Stimulated activated CD4-positive, alpha-beta T cell treated with anti-CD3 and anti-CD28 coated beads, Interleukin-12 subunit alpha, Interleukin-12 subunit beta, amount 100 ng/mL, for 48 hours (primary cell): ENCODE measurements around the gene HDAC7.

Experiments
- DNase-seq, 3 donors: peaks; one replicate each; pipeline ENCODE4 v3.0.0-alpha.2; 2020; ENCODE audit warnings: low read depth in 2 of 3, low spot score in 1 of 3

Gene HDAC7

DNA sequence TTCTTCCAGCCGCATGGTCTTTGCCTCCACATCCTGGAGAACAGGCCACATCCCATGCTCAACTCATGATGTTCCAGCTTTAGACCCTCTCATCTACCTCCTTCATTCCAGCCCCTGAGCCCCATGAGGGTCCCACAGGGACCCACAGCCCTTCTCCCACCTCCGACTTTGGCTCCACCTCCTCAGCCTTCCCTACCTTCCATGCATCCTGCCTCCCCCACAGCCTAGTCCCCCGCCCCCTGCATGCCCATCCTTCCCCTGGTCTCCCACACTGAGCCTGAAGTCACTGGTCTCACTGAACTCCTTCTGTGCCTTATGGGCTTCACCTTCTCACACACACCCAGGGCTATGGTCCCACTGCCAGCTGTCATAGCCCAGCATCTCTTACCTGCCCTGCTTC is 70.8 kb downstream of the HDAC7 start:
- no peak for DNase-seq

DNA sequence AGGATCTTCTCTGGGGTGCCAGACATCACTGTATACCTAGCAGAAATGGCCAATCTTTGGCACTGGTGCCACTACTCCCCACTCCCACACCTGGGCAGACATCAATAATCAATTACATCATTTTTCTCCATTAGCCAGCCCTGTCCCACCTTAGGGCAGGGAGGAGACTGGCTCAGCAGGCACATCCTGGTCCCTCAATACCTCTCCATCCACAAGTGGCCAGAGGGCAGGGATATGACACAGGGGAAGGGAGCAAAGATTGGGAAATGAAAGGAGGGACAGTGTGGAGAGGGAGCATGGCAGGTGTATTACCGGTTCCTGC is 71.2 kb downstream of the HDAC7 start:
- no peak for DNase-seq

DNA sequence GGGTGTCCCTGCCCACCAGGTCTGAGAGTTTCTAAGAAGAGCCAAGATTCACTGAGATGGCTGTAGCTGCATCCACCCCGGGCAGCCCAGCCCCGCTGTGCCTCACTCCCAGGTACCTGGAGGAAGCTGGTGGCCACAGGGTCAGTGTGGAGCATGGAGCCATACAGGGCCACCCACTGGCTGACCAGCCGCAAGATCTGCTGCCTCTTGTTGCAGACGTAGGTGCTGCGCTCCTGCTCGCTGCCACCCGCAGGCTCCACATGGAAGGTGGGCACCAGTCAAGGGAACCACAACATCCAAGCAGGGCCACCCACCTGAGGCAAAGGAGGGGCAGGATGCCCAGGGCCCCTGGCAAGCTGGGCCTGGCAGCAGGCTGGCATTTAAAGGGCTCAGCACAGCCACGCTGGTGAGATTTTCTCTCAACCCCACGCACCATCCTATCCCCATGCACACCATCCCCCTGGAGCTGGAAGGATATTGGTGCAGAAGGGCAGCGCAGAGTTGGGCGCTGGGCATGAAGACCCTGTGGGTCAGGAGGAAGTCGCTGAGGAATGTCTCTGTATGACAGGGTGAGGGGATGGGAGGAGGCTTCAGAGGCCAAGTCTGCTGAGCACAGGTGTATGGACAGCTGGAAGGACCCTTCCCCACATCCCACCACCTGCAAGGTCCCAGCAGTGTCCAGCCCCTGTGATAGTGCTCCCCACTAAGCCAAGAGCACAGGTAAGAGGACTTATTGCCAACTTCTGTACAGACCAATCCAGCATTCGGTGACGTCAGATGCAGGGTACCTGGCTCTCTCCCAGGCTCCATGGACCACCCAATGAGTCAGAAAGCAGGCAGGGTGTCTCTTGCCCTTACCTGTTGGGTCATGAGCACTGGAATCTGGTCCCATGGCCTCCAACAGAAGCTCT is 71.9 kb downstream of the HDAC7 start:
- DNase-seq = no peak

DNA sequence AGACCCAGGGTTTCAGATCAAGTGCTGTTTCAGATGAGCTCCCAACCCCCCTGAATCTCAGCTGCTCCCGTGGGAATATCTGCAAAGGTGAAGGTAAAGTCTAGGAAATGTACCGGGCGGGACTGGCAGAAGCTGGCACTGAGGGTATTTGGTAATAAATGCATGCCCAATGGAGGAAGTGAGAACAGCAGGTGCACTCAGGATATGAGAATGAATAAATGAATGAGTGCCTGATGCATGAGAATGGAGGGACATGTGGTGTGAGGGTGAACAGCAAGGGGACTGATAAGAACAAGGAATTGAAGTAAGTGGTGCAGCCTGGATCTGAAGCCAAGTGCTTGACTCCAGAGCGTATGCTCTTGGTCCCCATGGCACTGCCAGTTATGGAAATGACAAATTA is 72.6 kb downstream of the HDAC7 start:
- DNase-seq = no peak

DNA sequence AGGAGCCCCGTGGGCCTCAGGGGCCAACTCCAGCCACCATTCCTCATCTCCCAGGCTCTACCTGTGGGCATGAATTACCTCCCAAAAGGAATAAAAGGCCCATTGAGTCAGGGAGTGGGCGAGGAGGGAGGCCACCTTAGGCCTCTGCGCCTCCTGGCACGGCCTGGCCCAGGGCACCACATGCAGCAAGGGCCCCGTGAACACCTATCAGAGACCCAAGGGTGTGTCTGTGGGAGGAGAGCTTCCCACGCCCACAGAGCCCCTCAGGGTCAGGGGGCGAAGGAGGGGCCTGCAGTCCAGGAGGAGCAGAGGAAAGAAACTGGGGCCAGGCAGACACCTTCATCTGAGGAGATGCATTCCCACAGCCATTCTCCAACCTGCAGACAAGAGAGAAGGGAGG is 73.2 kb downstream of the HDAC7 start:
- no peak for DNase-seq

DNA sequence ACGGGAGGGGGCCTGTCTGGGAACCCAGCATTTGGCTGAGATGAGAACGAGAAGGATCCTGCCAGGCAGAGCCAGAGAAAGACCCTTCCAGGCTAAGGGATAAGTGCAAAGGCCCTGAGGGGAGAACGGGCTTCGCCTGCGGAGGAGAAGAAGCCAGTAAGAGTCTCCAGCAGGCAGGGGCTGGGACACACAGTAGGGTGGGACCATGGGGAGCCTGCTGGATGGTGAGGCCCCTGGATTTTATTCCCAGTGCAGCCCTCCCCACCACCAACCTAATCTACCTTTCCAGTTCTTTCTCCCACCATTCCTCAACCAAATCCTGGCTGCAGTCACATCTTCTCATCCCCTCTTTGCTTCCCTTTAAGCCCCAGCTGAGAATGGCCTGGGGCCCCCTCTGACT is 73.6 kb downstream of the HDAC7 start:
- no peak for DNase-seq

DNA sequence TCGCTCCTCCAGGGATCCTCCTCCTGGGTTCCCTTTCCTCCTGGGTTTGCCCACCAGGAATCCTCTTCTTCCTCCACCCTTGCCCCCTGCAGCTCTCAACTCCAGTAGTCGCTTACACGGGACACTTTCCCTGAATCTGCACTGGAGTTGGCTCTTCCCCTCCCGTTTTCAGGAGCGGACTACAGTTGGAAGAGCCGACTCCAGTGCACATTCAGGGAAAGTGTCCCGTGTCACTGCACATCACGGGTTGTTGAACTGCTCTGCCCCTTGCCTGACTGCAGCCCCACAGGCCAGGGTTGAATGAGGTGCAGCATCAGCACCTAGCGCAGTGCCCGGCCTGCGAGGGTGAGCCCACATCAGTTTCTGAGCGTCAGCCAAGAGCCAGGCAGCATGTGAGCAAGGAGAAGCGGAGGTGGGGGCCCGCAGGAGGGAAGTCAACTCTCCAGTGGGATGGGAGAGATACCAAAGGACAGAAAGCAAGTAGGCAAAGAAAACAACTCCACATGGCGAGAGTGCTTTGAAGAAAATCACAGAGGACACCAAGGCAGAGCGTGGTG is 74.1 kb downstream of the HDAC7 start:
- DNase-seq = no peak

DNA sequence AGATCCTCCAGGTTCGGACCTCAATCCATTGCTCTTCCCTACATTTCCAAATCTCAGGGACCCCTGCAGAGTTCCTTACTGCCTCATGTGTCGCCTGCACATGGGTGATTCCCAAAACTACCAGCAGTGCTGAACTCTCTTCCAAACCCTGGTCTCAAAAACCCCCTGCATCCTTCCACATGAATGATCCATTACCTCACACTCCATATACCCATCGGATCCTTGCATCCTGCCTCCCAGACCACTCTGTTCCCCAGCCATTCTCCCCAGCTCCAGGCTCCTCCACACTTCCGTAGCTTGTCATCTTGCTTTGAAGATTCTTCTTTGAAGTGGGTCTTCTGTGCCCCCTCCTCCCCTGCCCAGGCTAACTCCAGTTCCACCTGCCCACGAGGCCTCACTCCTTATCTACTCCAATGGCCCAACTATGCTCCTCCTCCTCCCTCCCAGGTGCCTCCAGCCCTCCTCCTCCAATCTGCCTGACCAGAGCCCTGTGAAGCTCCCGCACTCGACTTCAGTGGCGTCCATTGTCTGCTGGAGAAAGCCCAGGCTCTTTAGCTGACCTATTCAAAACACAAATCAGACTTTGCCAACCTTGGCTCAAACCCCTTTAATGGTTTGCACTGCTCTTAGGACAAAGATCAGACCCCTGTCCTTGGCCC is 74.8 kb downstream of the HDAC7 start:
- no peak for DNase-seq

DNA sequence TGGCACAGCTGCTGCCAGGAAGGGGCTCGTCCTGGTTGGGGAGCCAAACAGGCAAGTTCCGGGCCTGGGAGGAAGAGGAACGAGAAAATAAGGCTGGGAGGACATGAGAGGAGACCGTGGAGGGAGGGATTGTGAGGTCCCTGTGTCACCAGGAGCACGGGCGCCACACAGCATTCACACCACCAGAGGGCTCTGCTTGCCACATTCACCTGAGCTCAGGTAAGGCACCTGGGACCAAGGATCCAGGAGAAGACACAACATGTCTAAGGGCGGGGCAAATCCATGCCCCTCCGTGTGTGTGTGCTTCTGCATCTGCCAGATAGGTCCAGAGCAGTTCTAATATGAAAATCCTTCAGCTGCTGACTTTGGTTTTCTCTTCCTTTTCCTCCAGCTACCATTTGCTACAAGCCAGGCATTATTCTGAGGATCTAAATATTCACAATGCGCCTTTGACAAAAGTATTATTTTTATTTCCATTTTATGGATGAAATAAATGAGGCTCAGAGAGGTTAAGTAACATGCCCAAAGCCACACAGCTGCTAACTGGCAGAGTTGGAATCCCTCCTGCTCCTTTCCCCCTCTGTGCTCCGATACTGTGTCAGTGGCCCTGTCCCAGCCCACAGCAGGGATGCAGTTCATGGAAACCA is 75.6 kb downstream of the HDAC7 start:
- peak; percentile 27 to 39 (median 31) for DNase-seq

DNA sequence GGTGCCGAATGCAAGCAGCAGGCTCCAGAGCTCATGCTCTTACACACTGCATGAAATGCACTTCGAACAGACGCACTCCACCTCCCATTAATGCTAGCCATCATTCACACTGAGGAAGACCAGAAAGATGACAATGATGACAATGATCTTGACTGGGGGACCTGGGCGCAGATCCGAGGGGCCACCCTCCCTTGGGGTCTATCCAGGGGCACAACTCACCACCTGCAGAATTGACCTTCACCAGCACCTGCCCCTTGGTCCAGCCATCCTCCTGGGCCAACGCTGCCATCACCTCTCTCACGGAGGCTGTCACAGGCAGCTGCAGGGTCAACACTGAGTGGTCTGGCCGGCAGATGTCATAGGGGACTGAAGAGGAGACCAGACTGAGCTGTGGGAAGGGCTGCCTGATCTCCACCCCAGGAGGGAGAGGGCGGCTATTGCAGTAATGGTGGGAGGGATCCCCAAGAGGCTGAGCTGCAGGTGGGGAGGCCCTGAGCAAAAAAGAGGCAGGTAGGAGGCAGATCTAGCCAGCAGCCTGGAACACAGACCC is 76.3 kb downstream of the HDAC7 start:
- DNase-seq = no peak

DNA sequence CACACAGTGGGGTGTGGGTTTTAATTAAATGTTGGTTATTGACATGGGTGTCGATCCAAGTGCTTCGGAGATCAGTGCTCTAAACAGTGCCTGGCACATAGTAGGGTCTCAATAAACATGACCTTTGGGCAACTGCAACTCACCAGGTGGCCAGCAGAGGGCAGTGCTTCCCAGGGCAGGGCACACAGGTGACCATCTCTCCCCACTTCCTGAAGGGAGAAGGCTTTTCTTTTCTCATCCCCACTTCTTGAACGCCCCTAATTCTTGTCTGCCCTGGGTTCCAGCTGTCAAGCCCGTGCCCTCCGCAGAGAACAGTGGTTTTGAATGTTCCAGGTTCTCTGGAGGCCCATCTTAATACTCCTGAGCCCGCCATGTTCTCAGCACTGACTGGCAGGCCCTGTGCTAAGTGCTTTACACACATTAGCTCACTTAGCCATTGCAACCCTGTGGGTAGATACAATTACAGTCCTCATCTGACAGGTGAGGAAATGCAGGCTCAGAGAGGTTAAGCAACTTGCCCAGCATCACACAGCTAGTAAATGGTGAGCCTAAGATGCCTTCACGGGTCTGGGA is 77.4 kb downstream of the HDAC7 start:
- peak; percentile 56 to 83 (median 71) for DNase-seq

DNA sequence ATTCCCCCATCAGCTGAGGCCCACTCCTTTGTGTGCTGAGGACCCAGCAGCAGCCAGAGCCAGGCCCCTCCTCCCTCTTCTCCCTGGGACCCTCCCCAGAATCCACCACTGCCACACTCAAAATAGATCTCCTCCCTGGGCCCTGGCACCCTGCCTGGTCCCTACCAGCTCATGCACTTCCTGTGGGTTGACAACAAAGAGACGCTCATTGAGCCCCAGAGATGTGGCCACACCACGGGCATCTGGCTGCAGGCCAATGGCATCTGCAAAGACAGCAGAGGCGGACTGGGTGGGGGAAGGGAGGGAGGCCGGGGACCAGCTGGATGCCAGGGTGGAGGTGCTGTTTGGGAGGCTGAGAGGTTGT is 78.4 kb downstream of the HDAC7 start:
- DNase-seq = peak in 2 of 3 donors; percentile 30 to 31

DNA sequence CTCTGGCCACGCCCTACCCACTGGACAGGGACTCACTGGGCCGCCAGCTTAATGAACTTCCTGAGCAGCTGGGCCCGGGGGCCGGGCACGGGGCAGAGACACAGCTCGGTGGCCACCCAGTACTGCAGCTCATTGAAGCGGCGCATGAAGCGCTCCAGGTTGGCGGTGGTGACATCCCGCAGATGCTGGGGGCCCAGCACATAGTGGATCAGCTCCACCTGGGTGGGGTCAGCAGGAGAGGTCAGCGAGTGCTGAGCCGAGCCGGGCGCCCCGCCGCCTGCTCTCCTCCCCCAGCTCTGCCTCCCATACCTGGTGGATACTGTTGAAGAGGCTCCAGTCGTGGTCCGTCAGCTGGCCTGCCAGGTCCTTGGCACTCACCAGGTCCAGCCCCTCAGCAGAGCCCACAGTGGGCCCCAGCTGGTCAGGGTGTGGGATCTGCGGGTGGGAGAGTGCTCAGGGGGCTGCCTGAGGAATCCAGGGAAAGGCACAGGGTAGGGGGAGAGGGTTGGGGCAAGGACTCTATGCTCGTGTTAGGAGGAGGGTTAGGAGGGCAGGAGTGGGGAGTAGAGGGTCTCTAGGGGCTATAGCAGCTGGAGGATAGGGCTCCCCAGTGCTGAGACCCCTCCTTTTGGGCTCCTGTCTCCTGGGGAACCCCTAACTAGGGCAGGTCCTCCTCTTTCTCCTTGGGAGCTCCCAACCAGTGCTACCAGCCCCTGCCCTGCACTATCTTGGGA is 78.9 kb downstream of the HDAC7 start:
- DNase-seq = no peak

DNA sequence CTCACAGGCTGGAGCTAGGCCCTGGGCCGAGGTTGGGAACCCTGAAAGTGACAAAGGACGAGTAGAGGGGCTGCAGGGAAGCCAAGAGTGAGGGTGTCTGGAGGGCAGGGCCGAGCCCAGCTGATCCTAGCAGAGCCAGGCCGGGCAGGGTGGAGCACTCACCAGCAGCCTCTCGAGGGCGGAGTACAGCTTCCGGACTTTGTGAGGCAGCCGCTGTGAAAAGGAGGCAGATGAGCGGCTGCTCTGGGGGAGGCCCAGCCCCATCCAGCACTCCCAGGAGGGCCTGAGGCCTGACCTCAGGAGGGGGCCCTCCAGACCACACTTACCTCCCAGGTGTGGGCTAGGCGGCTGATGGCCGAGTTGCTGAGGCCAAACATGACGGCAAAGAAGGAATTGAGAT is 79.7 kb downstream of the HDAC7 start:
- DNase-seq = no peak

DNA sequence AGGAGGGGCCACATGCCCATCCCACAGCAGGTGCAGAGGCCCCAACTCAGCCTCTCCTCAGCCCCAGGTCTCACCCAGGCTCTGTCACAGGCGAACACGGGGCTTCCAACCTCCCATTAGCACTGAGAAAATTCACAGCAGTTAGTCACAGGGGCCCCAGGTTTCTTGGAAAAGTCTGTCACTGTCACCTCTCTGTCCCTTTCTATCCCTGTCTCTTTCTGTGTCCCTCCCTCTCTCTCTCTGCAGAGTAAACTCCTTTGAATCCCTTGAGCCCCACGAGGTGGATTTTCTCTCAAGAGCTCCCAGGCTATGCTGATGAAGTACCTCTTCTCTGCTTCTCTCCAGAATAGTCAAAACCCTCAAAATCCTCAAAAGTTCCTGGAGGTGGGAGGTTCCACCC is 80.4 kb downstream of the HDAC7 start:
- DNase-seq = no peak

DNA sequence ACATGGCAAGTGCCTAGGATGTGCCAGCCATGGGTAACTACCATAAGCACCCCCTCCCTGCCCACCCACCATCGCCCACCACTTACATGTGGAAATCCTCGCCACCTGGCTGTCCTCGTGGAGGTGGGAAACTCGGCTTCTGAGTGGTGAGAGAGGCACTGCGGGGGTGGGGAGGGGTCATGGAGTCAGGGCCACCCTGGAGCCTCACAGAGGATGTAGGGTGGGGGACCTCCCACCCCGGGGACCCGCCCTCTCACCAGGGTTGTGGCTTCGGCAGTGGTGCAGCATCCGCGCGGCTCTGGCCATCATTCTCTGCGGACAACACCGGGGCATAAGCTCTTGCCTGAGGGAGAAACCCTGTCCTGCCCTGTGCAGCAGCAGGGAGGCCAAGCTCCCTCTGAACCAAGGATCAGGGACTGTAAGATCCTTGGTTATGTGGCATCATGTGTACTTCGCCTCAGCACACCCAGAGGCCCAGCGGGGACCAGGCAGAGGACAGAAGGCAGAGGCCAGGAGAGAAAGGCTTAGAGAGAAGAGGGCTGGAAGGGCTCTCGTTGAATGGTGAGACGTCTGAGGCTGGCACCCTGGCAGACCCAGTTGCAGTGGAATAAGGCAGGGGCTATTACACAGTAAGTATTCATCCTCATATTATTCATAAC is 81.6 kb downstream of the HDAC7 start:
- DNase-seq = no peak

DNA sequence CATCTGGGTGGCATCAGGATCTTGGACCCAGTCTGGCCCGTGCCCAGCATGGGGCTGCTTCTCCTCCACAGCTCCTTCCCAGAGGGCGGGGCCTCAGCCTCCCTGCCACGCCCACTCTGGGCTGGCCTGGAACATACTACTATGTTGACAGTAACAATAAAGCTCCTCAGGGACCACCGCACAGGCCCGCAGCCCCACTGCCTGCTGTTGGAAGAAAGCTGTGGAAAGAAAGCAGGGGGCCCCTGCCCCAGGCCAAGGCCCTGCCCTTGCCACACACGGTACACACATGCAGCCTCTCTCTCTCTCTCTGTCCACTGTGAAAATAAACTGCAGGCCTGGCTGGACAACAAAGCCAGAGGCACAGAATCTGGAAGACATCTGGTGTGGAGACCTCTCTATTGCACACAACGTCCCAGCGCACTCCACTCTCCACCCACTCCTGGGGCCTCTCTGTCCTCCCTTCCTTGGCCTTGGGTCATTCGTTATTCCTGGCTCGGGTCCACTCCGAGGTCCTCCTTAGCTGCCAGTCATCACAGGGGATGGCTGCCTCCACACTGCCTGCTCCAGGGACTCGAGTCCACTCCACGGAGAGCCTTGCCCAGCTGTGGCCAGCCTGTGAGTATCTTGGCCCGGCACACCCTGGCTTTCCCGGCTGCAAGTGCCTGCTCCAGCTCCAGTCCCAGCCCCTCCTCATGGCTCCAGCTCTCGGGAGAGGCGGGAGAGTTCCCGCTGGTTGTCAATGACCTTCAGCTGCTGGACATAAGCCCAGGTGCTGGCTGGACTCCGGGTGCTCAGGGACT is 82.6 kb downstream of the HDAC7 start:
- DNase-seq = no peak

DNA sequence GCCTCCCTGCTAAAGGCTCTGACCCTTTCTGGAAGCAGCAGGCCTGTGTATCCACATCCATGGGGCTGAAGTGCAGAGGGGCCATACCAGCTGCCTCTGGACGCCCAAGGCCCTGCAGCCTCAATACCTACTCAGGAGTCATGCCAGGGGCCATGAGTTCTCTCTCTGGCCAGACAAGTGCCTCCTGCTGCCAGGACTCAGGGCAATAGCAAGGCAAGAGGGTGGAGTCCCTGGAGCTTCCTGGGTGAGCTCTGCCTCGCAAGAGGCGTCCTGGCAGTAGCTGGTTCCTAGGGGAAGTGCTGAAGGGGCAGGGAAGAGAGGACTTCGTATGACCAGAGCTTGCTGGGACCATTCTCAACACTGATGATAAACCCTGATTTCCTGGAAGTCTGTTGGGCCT is 83.5 kb downstream of the HDAC7 start:
- DNase-seq = no peak

DNA sequence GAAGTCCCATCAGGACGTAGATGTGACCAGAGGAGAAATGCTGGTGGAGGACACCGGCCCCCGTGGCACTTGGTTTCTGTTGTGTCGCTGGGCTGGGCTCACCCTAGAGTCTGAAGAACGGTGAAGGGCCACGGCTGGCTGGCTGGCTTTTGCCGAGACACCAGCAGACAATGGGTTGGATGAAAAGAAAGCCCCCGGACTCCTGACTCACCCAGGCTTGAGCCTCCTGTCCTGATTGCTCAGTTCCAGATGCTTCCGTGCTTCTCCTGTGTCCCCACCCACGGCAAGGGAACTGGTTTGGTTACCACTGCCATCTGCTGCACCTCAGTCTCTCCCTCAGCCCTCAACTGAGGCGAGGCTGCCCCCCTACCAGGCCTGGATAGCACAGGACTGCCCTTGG is 84.1 kb downstream of the HDAC7 start:
- no peak for DNase-seq
